Rectal smooth muscle tissue (tissue), 1 donor: Measurements from ENCODE around the gene SDK1.

ENCODE experiments used
- H3K27ac ChIP-seq: one replicate; pipeline ENCODE4 v1.7.0; 2013; ENCODE audit warnings: low read depth, low read length, inconsistent platforms
- H3K27me3 ChIP-seq: one replicate; pipeline ENCODE4 v1.7.0; 2013; ENCODE audit warnings: low read length; ENCODE audit not compliant: control insufficient read depth, insufficient read depth
- H3K36me3 ChIP-seq: one replicate; pipeline ENCODE4 v1.7.0; 2013; ENCODE audit warnings: low read length; ENCODE audit not compliant: control insufficient read depth, insufficient read depth
- H3K4me1 ChIP-seq: one replicate; pipeline ENCODE4 v1.7.0; 2013; ENCODE audit warnings: low read length; ENCODE audit not compliant: control insufficient read depth, insufficient read depth
- H3K4me3 ChIP-seq: one replicate; pipeline ENCODE4 v1.7.0; 2013; ENCODE audit warnings: low read length
- H3K9ac ChIP-seq: one replicate; pipeline ENCODE4 v1.7.0; 2013; ENCODE audit warnings: low read length

The SDK1 gene

DNA sequence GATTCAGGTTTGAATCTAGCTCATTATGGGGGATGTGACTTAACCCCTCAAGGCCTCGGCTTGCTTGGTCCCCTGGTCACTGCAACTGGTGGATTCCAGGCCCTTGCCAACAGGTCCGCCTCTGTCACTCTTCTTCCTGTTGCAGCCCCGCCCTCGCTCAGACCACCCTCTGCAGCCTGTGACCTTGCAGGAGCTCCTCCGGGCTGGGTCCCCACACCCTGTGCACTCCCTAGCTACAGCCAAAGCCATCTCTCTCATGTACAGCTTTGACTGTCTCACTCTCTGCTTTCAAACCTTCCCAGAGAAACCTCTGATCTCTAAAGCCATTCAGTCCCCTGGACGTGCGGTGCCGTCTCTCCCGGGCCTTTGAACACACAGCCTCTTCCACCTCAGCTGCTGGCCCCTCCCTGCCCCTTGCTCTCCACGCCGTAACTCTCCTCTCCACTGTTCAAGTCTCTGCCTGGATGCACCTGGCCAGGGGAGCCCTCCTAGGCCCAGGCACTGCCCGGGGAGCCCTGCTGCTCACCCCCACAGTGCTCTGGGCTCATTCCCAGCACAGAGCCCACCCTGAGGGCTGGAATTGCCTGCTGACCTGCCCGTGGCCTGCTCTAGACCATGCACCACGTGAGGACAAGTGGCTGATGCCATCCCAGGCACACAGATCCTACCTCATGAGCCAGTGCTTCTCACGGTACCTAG lies 895.2 kb downstream of the SDK1 start:
- H3K9ac ChIP-seq = no peak overlapping the region
- H3K36me3 ChIP-seq = no peaks in the 10 kb centered on the region
- no peaks in the 10 kb centered on the region for H3K27me3 ChIP-seq
- H3K27ac ChIP-seq = no peak overlapping the region
- H3K4me1 ChIP-seq = no peaks in the 10 kb centered on the region
- H3K4me3 ChIP-seq = no peak overlapping the region

- Histone ChIP-seq H3K4me1 (no peaks in the 10 kb centered on the region), H3K4me3 (no peak overlapping the region), H3K36me3 (no peaks in the 10 kb centered on the region), H3K27me3 (no peaks in the 10 kb centered on the region), H3K9ac (no peak overlapping the region), H3K27ac (no peak overlapping the region)
Observed at GRCh38 chr7:4198301-4198700, 897.2 kb downstream of the SDK1 start.

DNA sequence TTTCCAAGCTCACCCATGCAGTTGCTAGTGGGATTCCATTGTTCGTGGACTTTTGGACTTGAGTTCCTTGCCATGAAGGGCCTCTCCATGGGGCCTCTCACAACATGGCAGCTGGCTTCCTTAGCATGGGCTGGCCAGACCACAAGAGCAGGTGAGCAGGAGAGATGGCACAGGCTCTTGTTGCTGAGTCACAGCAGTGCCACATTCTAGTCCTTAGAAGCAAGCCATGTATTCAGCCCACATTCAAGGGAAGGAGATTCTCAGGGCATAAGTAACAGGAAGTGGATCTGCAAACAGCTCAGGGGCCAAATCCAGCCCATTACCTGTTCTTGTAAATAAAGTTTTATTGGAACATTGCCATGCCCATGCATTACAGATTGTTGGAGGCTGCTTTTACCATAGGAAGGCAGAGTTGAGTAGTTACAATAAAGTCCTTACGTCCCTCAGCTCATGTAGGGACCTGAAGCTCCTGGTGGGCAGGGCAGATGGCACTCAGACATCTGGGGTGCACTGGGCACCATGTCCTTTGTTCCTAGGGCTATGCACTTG lies 899.6 kb downstream of the SDK1 start:
- Histone ChIP-seq H3K4me3 (no peak overlapping the region), H3K4me1 (no peaks in the 10 kb centered on the region), H3K9ac (no peak overlapping the region), H3K36me3 (no peaks in the 10 kb centered on the region), H3K27ac (no peak overlapping the region), H3K27me3 (no peaks in the 10 kb centered on the region)

GRCh38 chr7:4201566-4201965 lies 900.5 kb downstream of the SDK1 start:
- Histone ChIP-seq H3K27ac (no peak overlapping the region), H3K9ac (no peak overlapping the region), H3K27me3 (no peaks in the 10 kb centered on the region), H3K36me3 (no peaks in the 10 kb centered on the region), H3K4me1 (no peaks in the 10 kb centered on the region), H3K4me3 (no peak overlapping the region)

- no peaks in the 10 kb centered on the region for H3K4me1 ChIP-seq
- no peaks in the 10 kb centered on the region for H3K27me3 ChIP-seq
- no peaks in the 10 kb centered on the region for H3K36me3 ChIP-seq
- H3K27ac ChIP-seq = no peak overlapping the region
- no peak overlapping the region for H3K9ac ChIP-seq
- no peak overlapping the region for H3K4me3 ChIP-seq
Observed at GRCh38 chr7:4202154-4202736, 901.2 kb downstream of the SDK1 start.

DNA sequence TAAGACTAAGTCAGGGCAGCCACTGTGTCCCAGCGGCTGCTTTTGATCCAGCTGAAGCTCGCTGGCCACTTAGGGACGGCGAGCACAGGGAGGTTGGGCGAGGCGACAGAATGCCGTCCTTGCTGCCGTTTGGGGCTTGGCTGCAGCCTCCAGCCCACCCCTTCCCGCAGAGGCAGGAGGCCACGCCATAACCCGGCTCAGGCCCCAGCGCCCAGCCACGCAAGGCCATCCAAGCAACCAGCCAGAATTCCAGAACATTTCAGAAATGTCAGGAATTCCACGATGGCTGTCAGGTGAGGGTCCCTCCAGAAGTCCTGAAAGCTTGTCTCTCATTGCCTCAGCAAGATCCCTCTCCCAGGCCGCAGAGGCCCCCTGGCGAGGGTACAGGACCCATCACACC lies 901.9 kb downstream of the SDK1 start:
- H3K9ac ChIP-seq = no peak overlapping the region
- H3K36me3 ChIP-seq = no peaks in the 10 kb centered on the region
- H3K4me1 ChIP-seq = no peaks in the 10 kb centered on the region
- no peak overlapping the region for H3K4me3 ChIP-seq
- no peaks in the 10 kb centered on the region for H3K27me3 ChIP-seq
- no peak overlapping the region for H3K27ac ChIP-seq

- Histone ChIP-seq H3K36me3 (no peaks in the 10 kb centered on the region), H3K27me3 (no peaks in the 10 kb centered on the region), H3K4me3 (no peak overlapping the region), H3K27ac (no peak overlapping the region), H3K4me1 (no peaks in the 10 kb centered on the region), H3K9ac (no peak overlapping the region)
Observed at GRCh38 chr7:4203626-4204512, 902.8 kb downstream of the SDK1 start.

DNA sequence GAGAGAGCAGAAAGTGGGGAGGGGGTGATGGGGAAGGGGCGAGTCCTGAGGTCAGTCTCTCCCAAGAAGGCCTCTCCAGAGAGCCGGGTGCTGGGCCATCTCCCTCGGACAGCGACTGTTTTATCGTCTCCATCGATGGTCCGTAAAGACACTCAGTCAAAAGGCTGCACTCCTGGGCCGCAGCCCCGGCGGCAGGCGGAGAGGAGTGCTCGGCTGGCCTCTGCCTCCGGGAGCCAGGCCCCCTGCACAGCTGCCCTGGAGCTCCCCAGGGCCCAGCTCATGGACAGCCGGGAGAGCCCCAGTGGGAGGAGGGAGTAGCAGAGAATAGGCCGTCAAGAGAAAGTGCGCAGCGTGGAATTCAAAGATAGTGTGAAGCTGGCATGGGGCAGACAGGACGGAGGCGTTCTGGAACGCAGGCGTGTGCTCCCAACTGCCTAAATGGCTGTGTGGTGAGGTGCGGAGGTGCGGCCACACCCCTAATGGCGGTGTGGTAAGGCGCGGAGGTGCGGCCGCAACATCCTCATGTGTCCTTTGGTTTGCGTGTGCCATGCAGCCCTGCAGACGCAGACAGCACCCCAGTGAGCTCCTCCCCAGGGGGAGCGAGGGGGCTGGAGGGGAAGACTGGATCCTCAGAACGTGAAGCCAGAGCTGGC lies 903.6 kb downstream of the SDK1 start:
- H3K27me3 ChIP-seq = no peaks in the 10 kb centered on the region
- no peaks in the 10 kb centered on the region for H3K4me1 ChIP-seq
- no peak overlapping the region for H3K27ac ChIP-seq
- no peak overlapping the region for H3K4me3 ChIP-seq
- no peak overlapping the region for H3K9ac ChIP-seq
- no peaks in the 10 kb centered on the region for H3K36me3 ChIP-seq

DNA sequence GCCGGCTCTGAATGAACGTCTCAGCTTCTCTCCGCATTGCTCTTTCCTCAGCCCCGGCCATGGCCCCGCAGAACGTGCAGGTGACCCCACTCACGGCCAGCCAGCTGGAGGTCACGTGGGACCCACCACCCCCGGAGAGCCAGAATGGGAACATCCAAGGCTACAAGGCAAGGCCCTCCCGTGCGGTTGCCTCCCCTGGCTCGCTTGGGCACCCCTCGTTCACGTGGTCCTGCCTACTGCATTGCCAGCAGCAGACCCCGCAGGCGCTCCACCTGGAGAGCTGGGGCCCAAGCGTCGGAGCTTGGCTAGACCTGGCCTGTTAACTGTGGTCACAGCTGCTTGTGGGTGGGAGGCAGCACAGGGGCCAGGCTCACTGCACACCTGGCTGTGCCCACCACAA lies 904.8 kb downstream of the SDK1 start:
- no peak overlapping the region for H3K4me3 ChIP-seq
- H3K4me1 ChIP-seq = no peaks in the 10 kb centered on the region
- no peaks in the 10 kb centered on the region for H3K36me3 ChIP-seq
- no peak overlapping the region for H3K9ac ChIP-seq
- no peak overlapping the region for H3K27ac ChIP-seq
- no peaks in the 10 kb centered on the region for H3K27me3 ChIP-seq

DNA sequence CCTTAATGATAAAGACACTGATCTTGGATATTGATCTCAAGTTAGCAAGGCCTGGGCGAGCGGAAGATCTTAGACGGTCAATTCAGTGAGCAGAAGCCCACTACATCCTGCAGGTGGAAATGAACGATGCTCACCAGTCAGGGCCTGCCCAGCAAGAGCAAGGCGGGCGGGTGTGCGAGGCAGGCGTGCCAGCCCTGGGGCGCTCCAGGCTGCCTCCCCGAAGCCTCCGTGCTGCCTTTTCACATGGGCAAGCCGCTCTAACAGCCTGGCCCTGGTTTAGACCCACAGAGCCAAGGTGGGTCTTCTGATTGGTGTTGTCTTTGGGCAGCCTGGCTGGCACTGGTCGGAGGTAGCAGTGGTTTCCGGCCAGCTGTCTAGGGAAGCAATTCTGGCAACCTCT lies 906.0 kb downstream of the SDK1 start:
- H3K36me3 ChIP-seq = no peaks in the 10 kb centered on the region
- no peak overlapping the region for H3K4me3 ChIP-seq
- H3K27me3 ChIP-seq = no peaks in the 10 kb centered on the region
- H3K27ac ChIP-seq = no peak overlapping the region
- H3K4me1 ChIP-seq = no peaks in the 10 kb centered on the region
- H3K9ac ChIP-seq = no peak overlapping the region

DNA sequence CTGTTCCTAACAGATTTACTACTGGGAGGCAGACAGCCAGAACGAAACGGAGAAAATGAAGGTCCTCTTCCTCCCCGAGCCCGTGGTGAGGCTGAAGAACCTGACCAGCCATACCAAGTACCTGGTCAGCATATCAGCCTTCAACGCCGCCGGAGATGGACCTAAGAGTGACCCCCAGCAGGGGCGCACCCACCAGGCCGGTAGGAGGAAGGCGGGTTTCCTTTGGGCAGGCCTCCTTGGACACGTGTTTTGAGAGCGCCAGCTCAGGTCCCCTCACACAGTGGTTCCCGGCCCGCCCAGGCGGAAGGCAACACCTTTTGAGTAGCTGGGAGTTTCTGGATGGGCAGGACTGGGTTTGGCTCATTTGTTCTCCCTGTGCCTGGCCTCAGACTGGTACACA lies 907.0 kb downstream of the SDK1 start:
- Histone ChIP-seq H3K4me1 (no peaks in the 10 kb centered on the region), H3K27ac (no peak overlapping the region), H3K36me3 (no peaks in the 10 kb centered on the region), H3K4me3 (no peak overlapping the region), H3K27me3 (no peaks in the 10 kb centered on the region), H3K9ac (no peak overlapping the region)

GRCh38 chr7:4208586-4208985 lies 907.5 kb downstream of the SDK1 start:
- Histone ChIP-seq H3K4me1 (no peaks in the 10 kb centered on the region), H3K9ac (no peak overlapping the region), H3K27ac (no peak overlapping the region), H3K4me3 (no peak overlapping the region), H3K36me3 (no peaks in the 10 kb centered on the region), H3K27me3 (no peaks in the 10 kb centered on the region)
